ENCODE data around the gene MYBL2.
"Not testable (repeated sequence)": the region's sequence is repeated elsewhere in the genome, so short reads cannot be mapped to it uniquely, and the experiment has no call there.

The MYBL2 gene

DNA sequence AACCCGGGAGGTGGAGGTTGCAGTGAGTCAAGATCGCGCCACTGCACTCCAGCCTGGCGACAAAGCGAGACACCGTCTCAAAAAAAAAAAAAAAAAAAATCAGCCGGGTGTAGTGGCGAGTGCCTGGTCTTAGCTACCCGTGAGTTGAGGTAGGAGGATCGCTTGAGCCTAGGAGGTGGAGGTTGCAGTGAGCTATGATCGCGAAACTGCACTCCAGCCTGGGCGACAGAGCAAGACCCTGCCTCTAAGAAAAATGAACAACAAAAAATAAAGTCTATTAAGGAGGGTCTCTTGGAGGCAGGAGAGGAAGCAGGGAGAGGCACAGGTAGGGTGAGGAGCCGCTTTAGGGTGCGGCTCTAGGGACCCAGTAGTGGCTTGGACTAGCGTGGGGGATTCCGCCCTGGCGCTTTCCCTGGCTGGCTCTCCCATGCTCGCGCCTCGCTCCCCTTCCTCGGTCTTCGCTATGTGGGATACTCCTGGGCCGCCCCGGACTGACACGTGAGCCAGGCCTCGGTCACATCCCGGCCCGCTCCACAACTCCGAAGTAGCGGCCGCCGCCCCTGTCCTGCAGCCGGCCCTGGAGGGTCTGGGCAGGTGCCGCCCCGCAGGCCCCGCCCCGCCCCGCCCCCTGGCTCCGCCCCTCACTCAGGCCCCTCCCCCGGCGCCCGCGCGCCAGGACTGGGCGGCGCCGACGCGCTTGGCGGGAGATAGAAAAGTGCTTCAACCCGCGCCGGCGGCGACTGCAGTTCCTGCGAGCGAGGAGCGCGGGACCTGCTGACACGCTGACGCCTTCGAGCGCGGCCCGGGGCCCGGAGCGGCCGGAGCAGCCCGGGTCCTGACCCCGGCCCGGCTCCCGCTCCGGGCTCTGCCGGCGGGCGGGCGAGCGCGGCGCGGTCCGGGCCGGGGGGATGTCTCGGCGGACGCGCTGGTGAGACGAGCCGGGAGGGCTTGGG, at the start of gene MYBL2:
Gene MYBL2, plus strand, starts transcription at position 739 of the 953 bp plus-strand sequence. Its CDS starts 170 bp downstream, at position 909.
- peak within 1 kb of the TSS; percentile 98 for H3K9ac ChIP-seq (ENCODE audit: low read depth, low read length)
- H3K36me3 ChIP-seq (ENCODE audit: insufficient read depth, low read length), result no peaks in the 10 kb centered on the region
- H3K9me3 ChIP-seq (ENCODE audit: control insufficient read depth, insufficient read depth, low read length), result no peaks in the 10 kb centered on the region
- H3K4me1 ChIP-seq (ENCODE audit: insufficient read depth, low read length), result no peaks in the 10 kb centered on the region; the same call in 1 of the 2 replicates

DNA sequence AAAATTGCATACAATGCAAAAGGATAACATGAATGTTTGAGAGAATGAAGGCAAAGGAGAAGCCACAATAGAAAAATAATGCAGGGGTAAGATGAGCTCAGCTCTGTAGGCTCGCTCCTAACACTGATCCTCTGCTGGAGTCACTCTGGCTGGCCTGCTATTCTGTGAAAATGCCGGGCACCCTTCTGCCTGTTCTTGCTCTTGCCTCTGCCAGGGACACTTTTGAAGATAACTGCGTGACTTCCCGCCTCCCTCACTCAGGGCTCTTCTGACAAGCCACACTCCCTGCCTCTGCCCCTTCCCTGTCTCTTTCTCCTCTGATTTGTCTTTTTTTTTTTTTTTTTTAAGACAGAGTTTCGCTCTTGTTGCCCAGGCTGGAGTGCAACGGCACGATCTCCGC, 35.3 kb upstream of the MYBL2 start:
- H3K36me3 ChIP-seq (ENCODE audit: insufficient read depth, low read length), result 0 out of 2 replicates have a peak, but pooled peaks cover 3% of the 10 kb centered on the region
- no peak overlapping the region for H3K9ac ChIP-seq (ENCODE audit: low read depth, low read length)

DNA sequence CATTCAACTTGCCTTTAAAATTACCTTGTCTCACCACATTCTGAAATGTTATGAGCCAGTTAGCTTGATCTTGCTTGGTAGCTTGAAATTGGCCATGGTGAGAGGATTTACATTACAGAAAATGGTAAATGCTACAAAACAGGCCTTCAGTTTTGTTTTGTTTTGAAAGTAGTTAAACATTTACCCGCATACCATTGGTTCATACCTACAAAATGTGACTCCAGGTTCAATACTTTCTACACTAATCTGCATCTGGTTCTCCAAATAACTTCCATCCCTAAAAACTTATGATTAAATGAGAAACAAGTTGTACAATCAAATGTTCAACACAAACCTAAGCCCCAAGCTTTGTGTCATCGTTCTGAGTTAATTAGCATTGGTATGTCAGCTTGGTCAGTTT, 30.5 kb upstream of the MYBL2 start:
- Histone ChIP-seq H3K36me3 (ENCODE audit: insufficient read depth, low read length) (no peaks in the 10 kb centered on the region; the same call in 1 of the 2 replicates), H3K9me3 (ENCODE audit: control insufficient read depth, insufficient read depth, low read length) (no peaks in the 10 kb centered on the region), H3K4me1 (ENCODE audit: insufficient read depth, low read length) (no peaks in the 10 kb centered on the region), H3K9ac (ENCODE audit: low read depth, low read length) (no peak overlapping the region)

More for the DNA sequence above, 35.3 kb upstream of the MYBL2 start:
- Histone ChIP-seq H3K4me1 (ENCODE audit: insufficient read depth, low read length) (no peaks in the 10 kb centered on the region), H3K9me3 (ENCODE audit: control insufficient read depth, insufficient read depth, low read length) (no peaks in the 10 kb centered on the region)

DNA sequence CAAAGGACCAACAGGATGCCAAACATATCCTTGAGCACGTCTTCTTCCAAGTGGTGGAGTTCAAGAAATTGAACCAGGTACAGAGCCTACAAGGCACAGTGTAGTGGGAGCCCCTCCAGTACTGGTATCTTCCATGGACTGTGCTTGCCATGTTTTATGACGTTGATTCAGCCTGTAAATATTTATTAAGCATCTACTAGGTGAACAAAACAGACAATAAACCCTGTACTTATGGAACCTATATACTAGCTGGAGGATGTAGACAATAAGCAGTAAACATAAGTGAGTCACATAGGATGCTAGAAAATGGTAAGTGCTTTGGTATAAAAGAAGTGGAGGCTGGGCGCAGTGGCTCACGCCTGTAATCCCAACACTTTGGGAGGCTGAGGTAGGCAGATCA, 24.4 kb upstream of the MYBL2 start:
- H3K4me1 ChIP-seq (ENCODE audit: insufficient read depth, low read length), result no peaks in the 10 kb centered on the region
- no peaks in the 10 kb centered on the region; the same call in 1 of the 2 replicates for H3K36me3 ChIP-seq (ENCODE audit: insufficient read depth, low read length)
- no peaks in the 10 kb centered on the region for H3K9me3 ChIP-seq (ENCODE audit: control insufficient read depth, insufficient read depth, low read length)
- H3K9ac ChIP-seq (ENCODE audit: low read depth, low read length), result no peak overlapping the region

DNA sequence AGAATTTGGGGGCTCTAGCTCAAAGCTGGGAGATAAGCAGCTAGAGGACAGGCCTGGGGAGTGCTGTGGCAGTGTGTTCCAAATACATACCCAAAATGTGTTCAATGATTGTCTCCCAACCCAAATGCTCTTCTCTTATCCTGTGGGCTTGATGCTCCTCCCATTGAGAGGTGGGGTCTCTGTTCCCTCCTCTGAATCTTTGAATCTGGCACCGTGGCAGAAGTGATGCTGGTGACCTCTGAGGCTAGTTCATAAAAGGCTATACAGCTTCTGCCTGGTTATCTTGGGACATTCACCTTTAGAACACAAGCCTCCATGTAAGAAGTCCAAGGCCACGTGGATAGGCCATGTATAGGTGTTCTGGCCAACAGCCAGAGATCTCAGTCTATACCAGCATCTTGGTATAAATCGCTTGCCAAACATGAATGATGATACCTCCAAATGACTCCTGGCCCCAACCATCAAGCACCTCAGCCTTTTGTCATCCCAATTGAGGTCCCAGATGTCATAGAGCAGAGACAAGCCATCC, 15.9 kb upstream of the MYBL2 start:
- H3K36me3 ChIP-seq (ENCODE audit: insufficient read depth, low read length), result no peaks in the 10 kb centered on the region
- H3K9ac ChIP-seq (ENCODE audit: low read depth, low read length), result no peak overlapping the region
- H3K4me1 ChIP-seq (ENCODE audit: insufficient read depth, low read length), result no peaks in the 10 kb centered on the region
- H3K9me3 ChIP-seq (ENCODE audit: control insufficient read depth, insufficient read depth, low read length), result no peaks in the 10 kb centered on the region

DNA sequence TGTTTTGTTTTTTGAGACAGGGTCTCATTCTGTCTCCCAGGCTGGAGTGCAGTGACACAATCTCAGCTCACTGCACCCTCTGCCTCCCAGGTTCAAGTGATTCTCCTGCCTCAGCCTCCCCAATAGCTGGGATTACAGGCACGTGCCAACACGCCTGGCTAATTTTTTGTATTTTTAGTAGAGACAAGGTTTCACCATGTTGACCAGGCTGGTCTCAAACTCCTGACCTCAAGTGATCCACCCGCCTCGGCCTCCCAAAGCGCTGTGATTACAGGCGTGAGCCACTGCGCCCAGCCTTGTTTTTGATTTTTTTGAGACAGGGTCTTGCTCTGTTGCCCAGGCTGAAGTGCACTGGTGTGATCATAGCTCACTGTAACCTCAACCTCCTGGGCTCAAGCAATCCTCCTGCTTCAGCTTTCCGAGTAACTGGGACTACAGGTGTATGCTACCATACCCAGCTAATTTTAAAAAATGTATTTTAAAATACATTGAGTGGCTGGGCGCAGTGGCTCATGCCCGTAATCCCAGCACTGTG, 15.2 kb upstream of the MYBL2 start:
- not testable (repeated sequence) for H3K4me1 ChIP-seq (ENCODE audit: insufficient read depth, low read length); H3K36me3 ChIP-seq (ENCODE audit: insufficient read depth, low read length); H3K9me3 ChIP-seq (ENCODE audit: control insufficient read depth, insufficient read depth, low read length); H3K9ac ChIP-seq (ENCODE audit: low read depth, low read length)

DNA sequence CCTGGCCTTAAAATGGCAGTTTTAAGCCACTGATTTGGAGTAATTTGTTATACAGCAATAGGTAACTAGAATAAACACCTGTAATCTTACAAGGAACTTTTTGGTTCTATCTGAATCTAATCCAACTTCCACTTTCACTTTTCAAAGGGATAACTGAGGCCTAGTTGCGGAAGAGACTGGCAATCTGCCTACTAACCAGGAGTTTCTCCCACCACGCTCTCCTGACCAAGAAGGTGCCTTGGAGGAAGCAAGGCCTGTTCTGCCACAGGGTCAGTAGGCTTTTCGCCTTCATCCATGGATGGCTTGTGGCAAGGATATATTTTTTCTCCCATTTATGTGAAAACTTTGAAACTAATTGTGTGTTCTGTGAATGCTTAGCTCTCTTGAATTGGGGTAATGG, 12.9 kb upstream of the MYBL2 start:
- H3K36me3 ChIP-seq (ENCODE audit: insufficient read depth, low read length), result no peaks in the 10 kb centered on the region
- no peak overlapping the region for H3K9ac ChIP-seq (ENCODE audit: low read depth, low read length)
- H3K9me3 ChIP-seq (ENCODE audit: control insufficient read depth, insufficient read depth, low read length), result no peaks in the 10 kb centered on the region
- no peaks in the 10 kb centered on the region for H3K4me1 ChIP-seq (ENCODE audit: insufficient read depth, low read length)

DNA sequence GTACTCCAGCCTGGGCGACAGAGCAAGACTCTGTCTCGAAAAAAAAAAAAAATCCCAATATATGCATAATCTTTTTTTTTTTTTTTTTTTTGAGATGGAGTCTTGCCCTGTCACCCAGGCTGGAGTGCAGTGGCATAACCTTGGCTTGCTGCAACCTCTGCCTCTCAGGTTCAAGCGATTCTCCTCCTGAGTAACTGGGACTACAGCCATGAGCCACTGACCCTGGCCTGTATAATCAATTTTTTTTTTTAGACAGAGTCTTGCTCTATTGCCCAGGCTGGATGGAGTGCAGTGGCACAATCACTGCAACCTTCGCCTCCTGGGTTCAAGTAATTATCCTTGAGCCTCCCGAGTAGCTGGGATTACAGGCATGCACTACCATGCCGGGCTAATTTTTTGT, 11.7 kb upstream of the MYBL2 start:
- not testable (repeated sequence) for H3K36me3 ChIP-seq (ENCODE audit: insufficient read depth, low read length); H3K4me1 ChIP-seq (ENCODE audit: insufficient read depth, low read length); H3K9ac ChIP-seq (ENCODE audit: low read depth, low read length); H3K9me3 ChIP-seq (ENCODE audit: control insufficient read depth, insufficient read depth, low read length)

DNA sequence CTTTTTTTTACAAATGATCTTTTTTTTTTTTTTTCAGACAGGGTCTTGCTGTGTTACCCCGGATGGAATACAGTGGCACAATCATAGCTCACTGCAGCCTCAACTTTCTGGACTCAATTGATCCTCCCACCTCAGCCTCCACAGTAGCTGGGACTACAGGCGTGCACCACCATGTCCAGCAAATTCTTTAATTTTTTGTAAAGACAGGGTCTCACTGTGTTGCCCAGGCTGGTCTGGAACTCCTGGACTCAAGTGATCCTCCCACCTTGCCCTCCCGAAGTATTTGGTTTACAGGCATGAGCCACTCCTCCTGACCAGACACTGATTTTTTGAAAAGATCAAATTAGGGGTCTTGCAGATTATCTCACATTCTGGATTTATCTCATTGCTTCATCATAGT, 11.0 kb upstream of the MYBL2 start:
- H3K4me1 ChIP-seq (ENCODE audit: insufficient read depth, low read length), result no peaks in the 10 kb centered on the region
- no peaks in the 10 kb centered on the region for H3K9me3 ChIP-seq (ENCODE audit: control insufficient read depth, insufficient read depth, low read length)
- H3K9ac ChIP-seq (ENCODE audit: low read depth, low read length), result no peak overlapping the region
- no peaks in the 10 kb centered on the region for H3K36me3 ChIP-seq (ENCODE audit: insufficient read depth, low read length)

DNA sequence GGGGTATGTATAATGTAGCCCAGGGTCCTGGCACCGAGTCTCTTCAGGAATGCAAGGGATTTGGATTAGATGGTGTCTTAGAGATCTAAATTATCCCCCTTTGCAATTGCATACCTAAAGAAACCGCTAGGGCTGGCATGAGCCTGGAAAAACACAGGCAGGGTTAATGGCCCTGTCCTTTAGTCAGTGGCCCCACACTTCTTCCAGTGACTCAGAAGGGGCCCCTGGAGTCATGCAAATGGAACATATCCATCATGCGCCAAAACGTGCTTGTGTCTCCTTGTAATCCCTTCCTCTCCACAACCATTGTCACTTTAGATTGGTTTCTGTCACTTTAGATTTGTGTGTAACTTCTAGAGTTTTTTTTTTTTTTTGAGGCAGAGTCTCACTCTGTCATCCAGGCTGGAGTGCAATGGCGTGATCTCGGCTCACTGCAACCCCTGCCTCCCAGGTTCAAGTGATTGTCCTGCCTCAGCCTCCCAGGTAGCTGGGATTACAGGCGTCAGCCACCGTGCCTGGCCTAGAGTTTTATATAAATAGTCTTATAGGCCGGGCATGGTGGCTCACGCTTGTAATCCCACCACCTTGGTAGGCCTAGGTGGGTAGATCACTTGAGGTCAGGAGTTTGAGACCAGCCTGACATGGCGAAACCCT, 8.7 kb upstream of the MYBL2 start:
- peak overlapping the region; percentile 93 for H3K9ac ChIP-seq (ENCODE audit: low read depth, low read length)
- H3K36me3 ChIP-seq (ENCODE audit: insufficient read depth, low read length), result no peaks in the 10 kb centered on the region
- no peaks in the 10 kb centered on the region for H3K4me1 ChIP-seq (ENCODE audit: insufficient read depth, low read length)
- H3K9me3 ChIP-seq (ENCODE audit: control insufficient read depth, insufficient read depth, low read length), result no peaks in the 10 kb centered on the region

DNA sequence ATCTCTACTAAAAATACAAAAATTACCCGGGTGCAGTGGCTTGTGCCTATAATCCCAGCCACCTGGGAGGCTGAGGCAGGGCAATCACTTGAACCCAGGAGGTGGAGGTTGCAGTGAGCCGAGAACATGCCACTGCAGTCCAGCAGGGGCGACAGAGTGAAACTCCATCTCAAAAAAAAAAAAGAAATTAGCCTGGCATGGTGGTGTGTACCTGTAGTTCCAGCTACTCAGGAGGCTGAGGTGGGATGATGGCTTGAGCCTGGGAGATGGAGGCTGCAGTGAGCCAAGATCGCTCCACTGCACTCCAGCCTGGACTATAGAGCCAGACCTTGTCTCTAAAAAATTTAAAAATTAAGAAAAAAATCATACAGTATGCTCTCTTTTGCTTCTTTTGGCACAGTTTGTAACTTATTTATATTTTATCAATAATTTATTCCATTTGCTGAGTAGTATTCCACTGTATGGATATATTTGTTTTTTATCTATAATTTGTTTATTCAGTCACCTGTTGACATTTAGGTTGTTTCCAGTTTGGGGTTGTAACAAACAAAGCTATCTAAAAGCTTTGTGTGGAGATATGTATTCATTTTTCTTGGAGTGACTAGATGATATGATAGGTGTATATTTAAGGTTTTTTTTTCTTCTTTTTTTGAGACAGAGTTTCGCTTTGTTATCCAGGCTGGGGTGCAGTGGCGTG, 8.0 kb upstream of the MYBL2 start:
- H3K9ac ChIP-seq (ENCODE audit: low read depth, low read length), result no peak overlapping the region

DNA sequence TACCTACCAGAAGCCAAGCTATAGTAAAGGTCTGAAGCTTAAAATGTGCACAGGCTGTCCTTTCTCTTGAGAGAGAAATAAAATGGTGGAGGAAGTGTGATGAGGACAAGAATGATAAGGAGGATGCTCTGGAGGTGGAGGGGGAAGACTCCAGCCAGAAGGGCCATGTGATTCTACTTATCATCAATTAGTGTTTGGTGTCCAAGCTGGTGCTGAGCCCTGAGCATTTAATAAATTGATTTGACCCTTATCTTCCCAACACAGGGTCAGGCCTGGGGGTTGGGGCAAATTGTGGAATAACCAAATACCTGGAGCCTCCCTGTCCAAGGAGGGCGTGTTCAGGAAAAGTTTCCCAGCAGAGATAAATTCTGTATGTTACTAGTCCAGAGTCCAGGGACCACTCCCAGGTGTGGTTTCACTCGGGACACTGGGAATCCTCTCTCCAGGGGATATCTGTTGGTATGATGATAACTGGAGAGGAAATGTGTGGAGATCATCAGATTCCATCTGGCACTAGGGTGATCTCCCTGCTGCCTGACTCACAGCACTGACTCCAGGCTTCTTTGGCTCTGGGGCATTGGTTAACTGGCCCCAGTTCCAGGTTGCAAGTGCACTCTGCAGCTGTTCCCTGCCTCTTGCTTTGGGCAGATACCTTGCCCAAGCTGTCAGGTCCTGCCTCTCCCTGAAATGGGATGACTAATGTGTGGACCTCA, 3.8 kb upstream of the MYBL2 start:
- H3K9me3 ChIP-seq (ENCODE audit: control insufficient read depth, insufficient read depth, low read length), result no peaks in the 10 kb centered on the region
- H3K4me1 ChIP-seq (ENCODE audit: insufficient read depth, low read length), result no peaks in the 10 kb centered on the region; the same call in 1 of the 2 replicates
- no peaks in the 10 kb centered on the region for H3K36me3 ChIP-seq (ENCODE audit: insufficient read depth, low read length)
- no peak overlapping the region for H3K9ac ChIP-seq (ENCODE audit: low read depth, low read length)

More for the DNA sequence above, 8.0 kb upstream of the MYBL2 start:
- Histone ChIP-seq H3K36me3 (ENCODE audit: insufficient read depth, low read length) (no peaks in the 10 kb centered on the region), H3K4me1 (ENCODE audit: insufficient read depth, low read length) (no peaks in the 10 kb centered on the region), H3K9me3 (ENCODE audit: control insufficient read depth, insufficient read depth, low read length) (no peaks in the 10 kb centered on the region)

DNA sequence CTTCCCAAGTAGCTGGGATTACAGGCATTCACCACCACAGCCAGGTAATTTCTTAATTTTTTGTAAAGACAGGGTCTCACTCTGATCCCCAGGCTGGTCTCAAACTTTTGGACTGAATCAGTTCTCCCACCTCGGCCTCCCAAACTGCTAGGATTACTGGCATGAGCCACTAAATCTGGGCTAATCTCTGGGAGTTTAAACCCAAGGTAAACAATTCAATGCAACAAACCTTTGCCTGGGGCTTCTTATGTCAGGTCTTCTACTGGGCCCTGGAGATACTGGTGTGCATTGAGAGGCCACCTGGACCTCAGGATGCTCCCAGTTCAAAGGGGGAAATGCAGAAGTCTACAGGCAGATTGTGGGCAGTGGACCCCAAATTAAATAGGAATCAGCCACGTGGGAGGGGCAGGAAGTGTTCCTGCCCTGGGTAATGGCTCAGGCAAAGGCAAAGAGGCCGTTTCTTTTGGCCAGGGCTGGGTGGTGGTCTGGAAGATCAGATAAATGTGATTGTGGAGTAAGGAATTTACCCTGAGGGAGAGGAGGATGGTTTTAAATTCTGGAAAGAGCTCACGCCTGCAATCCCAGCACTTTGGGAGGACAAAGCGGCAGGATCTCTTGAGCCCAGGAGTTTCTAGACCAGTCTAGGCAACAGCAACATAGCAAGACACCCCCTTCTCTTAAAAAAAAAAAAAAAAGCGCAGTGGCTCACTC, 1.3 kb upstream of the MYBL2 start:
- Histone ChIP-seq H3K9ac (ENCODE audit: low read depth, low read length) (no peak overlapping the region), H3K4me1 (ENCODE audit: insufficient read depth, low read length) (no peaks in the 10 kb centered on the region; the same call in 1 of the 2 replicates), H3K9me3 (ENCODE audit: control insufficient read depth, insufficient read depth, low read length) (no peaks in the 10 kb centered on the region), H3K36me3 (ENCODE audit: insufficient read depth, low read length) (no peaks in the 10 kb centered on the region)
